Fibroblast of the aortic adventitia (primary cell): ENCODE measurements around the gene UTP11. TPM values are rescaled to one million over a fixed set of nuclear protein-coding genes. Genes with fewer than 3 reads are reported as not detected.

ENCODE experiments used
- DNase-seq: peaks from one replicate; pipeline ENCODE4 v3.0.0-alpha.2; 2010; ENCODE audit warnings: low read depth
- H3K4me3 ChIP-seq: 2 replicates; pipeline ENCODE4 v1.5.1; 2011; ENCODE audit warnings: low read depth, mild to moderate bottlenecking, control low read depth, low read length, moderate library complexity
- CTCF ChIP-seq: IDR thresholded peaks from 2 replicates; pipeline ENCODE4 v1.5.1; 2011; ENCODE audit warnings: mild to moderate bottlenecking, low read length, control low read depth, inconsistent platforms; ENCODE audit not compliant: insufficient read depth
- total RNA-seq: library from RNA; depleted of rRNA; stranded (reverse); fragments of >200 nt; gene quantifications from 2 replicates; pipeline ENCODE4 v1.2.3, GENCODE V29; 2012; ENCODE audit warnings: low replicate concordance

UTP11 gene
- total RNA-seq, 1 donor, result 68.1 TPM

DNA sequence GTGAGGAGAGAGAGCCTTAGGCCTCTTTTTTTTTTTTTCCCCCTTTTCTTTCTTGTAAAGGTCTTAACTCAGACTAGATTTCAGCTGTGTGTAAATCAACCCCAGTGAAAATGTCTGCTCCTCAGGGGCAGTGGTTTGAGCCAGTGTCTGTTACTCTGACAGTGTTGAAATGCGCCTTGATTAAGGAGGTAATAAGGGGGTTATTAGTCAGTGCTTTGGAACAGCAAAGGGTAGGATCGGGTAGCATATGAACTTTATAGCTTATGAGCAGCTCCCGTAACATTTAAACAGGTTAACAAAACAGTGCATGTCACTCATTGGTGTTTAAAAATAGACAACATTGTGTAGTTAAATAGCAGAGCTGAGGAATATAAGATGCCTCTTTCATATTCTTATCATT is 10.3 kb downstream of the UTP11 start:
- DNase-seq, result no peak
- no peak overlapping the region for H3K4me3 ChIP-seq
- TF ChIP-seq CTCF, result no peak

GRCh38 chr1:38025233-38025632 is 12.7 kb downstream of the UTP11 start:
- no peak for DNase-seq
- no peak for TF ChIP-seq CTCF
- H3K4me3 ChIP-seq, result no peak overlapping the region

DNA sequence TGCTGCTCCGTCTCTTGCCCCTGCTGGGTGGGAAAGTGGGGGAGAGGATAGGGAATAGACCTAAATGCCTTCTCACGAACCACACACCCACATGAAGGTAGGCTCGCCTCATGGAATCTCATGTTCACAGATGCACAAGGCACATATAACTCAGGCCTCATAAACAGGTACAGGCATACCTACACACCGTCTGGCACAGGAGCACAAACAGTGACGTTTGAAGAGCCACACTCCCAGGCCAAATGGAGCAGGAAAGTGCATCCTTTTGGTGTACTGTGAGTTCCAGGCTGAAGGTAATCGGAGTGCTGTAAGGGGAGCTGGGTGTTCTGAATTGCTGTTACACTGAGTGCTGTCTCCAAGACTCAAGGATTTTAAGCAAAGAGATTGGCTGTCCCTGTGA is 13.1 kb downstream of the UTP11 start:
- no peak for TF ChIP-seq CTCF
- no peak for DNase-seq
- no peak overlapping the region for H3K4me3 ChIP-seq

GRCh38 chr1:38026592-38027200 is 14.2 kb downstream of the UTP11 start:
- DNase-seq, result no peak
- TF ChIP-seq CTCF, result peak; percentile 63
- no peak overlapping the region for H3K4me3 ChIP-seq

- no peak for DNase-seq
- H3K4me3 ChIP-seq, result no peak overlapping the region
- no peak for TF ChIP-seq CTCF
These were observed 14.9 kb downstream of the UTP11 start for GRCh38 chr1:38027201-38028104.

- TF ChIP-seq CTCF, result no peak
- no peak for DNase-seq
- H3K4me3 ChIP-seq, result no peak overlapping the region
These were observed 15.6 kb downstream of the UTP11 start for GRCh38 chr1:38028105-38028591.
